H1 (cell line): ENCODE measurements around the gene EIF4E3. TPM values are rescaled to one million over a fixed set of nuclear protein-coding genes. Genes with fewer than 3 reads are reported as not detected.

Source experiments
- CTCF ChIA-PET: fragments of 300-600 bp; sonication (Branson Sonifier 250); formaldehyde crosslinking; loops from one replicate; lab custom pipeline; 2021; ENCODE audit not compliant: partially characterized antibody; lab: Charles Lee
- POLR2A ChIA-PET: fragments of 300-600 bp; sonication (Branson Sonifier 250); formaldehyde crosslinking; loops from one replicate; lab custom pipeline; 2021; ENCODE audit warnings: inconsistent platforms; ENCODE audit not compliant: partially characterized antibody; lab: Charles Lee
- DNase-seq, 2 experiments: peaks; one replicate each; pipeline versions ENCODE4 v3.0.0 to v3.0.0-alpha.2; 2010 to 2022; ENCODE audit warnings: low spot score in 2 of 2, low read depth in 1 of 2, mixed read lengths in 1 of 2
- FAIRE-seq: peaks from 2 replicates; lab custom pipeline; 2011; peaks lifted over from hg19 to GRCh38; lab: Jason Lieb, UNC
- H2AFZ ChIP-seq: 2 replicates; pipeline ENCODE4 v1.8.1; 2012; ENCODE audit warnings: low read length, inconsistent platforms
- H2AK5ac ChIP-seq: 2 replicates; pipeline ENCODE4 v1.6.1; 2013; ENCODE audit warnings: low read depth, low read length
- H2BK120ac ChIP-seq: replicated peaks from 2 replicates; pipeline ENCODE3; 2013; ENCODE audit warnings: low read depth, low read length, inconsistent platforms
- H2BK12ac ChIP-seq: 2 replicates; pipeline ENCODE4 v1.6.1; 2013; ENCODE audit warnings: low read depth, low read length
- H2BK15ac ChIP-seq: 2 replicates; pipeline ENCODE4 v1.6.1; 2013; ENCODE audit warnings: low read length
- H2BK20ac ChIP-seq: 2 replicates; pipeline ENCODE4 v1.6.1; 2013; ENCODE audit warnings: low read length
- H2BK5ac ChIP-seq: 2 replicates; pipeline ENCODE4 v1.6.1; 2013; ENCODE audit warnings: low read depth, low read length
- H3K14ac ChIP-seq: 2 replicates; pipeline ENCODE4 v1.6.1; 2013; ENCODE audit warnings: inconsistent platforms; ENCODE audit not compliant: insufficient read length
- H3K18ac ChIP-seq: 2 replicates; pipeline ENCODE4 v1.6.1; 2013; ENCODE audit warnings: low read length; ENCODE audit errors: extremely low read depth
- H3K23ac ChIP-seq: 2 replicates; pipeline ENCODE4 v1.6.1; 2013; ENCODE audit warnings: inconsistent platforms; ENCODE audit not compliant: insufficient read length
- H3K23me2 ChIP-seq: 2 replicates; pipeline ENCODE4 v1.6.1; 2013; ENCODE audit warnings: low read depth, low read length
- H3K27ac ChIP-seq: 2 replicates; pipeline ENCODE4 v1.6.1; 2011; ENCODE audit warnings: low read depth, low read length, inconsistent platforms
- H3K27me3 ChIP-seq, 4 experiments: replicated peaks in 1 of 4; 1 replicate in 1 of 4; 2 replicates in 3 of 4; pipeline versions ENCODE4 v1.6.1 to v1.8.1; 2011 to 2013; ENCODE audit warnings: low read length in 3 of 4, mild to moderate bottlenecking in 3 of 4, inconsistent platforms in 2 of 4, mixed read lengths in 2 of 4, moderate library complexity in 1 of 4; ENCODE audit not compliant: control insufficient read depth in 3 of 4, insufficient read depth in 3 of 4; ENCODE audit errors: extremely low read depth in 1 of 4
- H3K36me3 ChIP-seq, 4 experiments: 2 replicates each; pipeline versions ENCODE4 v1.6.1 to v1.8.1; 2011 to 2013; ENCODE audit warnings: mild to moderate bottlenecking in 4 of 4, low read length in 3 of 4, moderate library complexity in 2 of 4, control low read depth in 1 of 4, inconsistent platforms in 1 of 4; ENCODE audit not compliant: insufficient read depth in 4 of 4, control insufficient read depth in 2 of 4
- H3K4ac ChIP-seq: replicated peaks from 2 replicates; pipeline ENCODE3; 2013; ENCODE audit warnings: low read length, low read depth, mixed read lengths, inconsistent platforms; ENCODE audit not compliant: insufficient read length
- H3K4me1 ChIP-seq, 4 experiments: replicated peaks in 1 of 4; 1 replicate in 1 of 4; 2 replicates in 3 of 4; pipeline versions ENCODE4 v1.6.1 to v1.8.1; 2011 to 2013; ENCODE audit warnings: low read length in 3 of 4, inconsistent platforms in 2 of 4, mixed read lengths in 1 of 4; ENCODE audit not compliant: insufficient read depth in 4 of 4, control insufficient read depth in 3 of 4
- H3K4me2 ChIP-seq, 2 experiments: 2 replicates each; pipeline versions ENCODE4 v1.6.1 to v1.8.1; 2011 to 2013; ENCODE audit warnings: low read depth in 2 of 2, low read length in 2 of 2, control low read depth in 1 of 2, inconsistent platforms in 1 of 2, mild to moderate bottlenecking in 1 of 2; ENCODE audit not compliant: insufficient read depth in 1 of 2
- H3K4me3 ChIP-seq, 4 experiments: fragments of 200-600, 300-600 bp in 1 of 4; sonication (generic), shearing (Covaris generic), sonication (Bioruptor Twin) in 1 of 4; 2 replicates each; pipeline versions ENCODE4 v1.5.1 to v1.8.1; 2011 to 2016; ENCODE audit warnings: low read length in 4 of 4, low read depth in 3 of 4, control low read depth in 2 of 4, inconsistent platforms in 2 of 4, mild to moderate bottlenecking in 2 of 4, mixed read lengths in 1 of 4, moderate library complexity in 1 of 4; ENCODE audit not compliant: insufficient read depth in 2 of 4; ENCODE audit errors: extremely low read depth in 1 of 4
- H3K56ac ChIP-seq: replicated peaks from 2 replicates; pipeline ENCODE3; 2013; ENCODE audit warnings: low read depth, mild to moderate bottlenecking, mixed read lengths, low read length, inconsistent platforms; ENCODE audit not compliant: insufficient read length
- H3K79me1 ChIP-seq: 2 replicates; pipeline ENCODE4 v1.6.1; 2013; ENCODE audit warnings: low read depth, low read length, control low read depth
- H3K79me2 ChIP-seq, 2 experiments: 2 replicates each; pipeline versions ENCODE4 v1.6.1 to v1.8.1; 2012 to 2013; ENCODE audit warnings: low read length in 2 of 2, mild to moderate bottlenecking in 2 of 2, inconsistent platforms in 1 of 2; ENCODE audit not compliant: insufficient read depth in 2 of 2, control insufficient read depth in 1 of 2
- H3K9ac ChIP-seq, 4 experiments: replicated peaks in 1 of 4; 1 replicate in 1 of 4; 2 replicates in 3 of 4; pipeline versions ENCODE4 v1.6.1 to v1.8.1; 2011 to 2013; ENCODE audit warnings: low read depth in 3 of 4, low read length in 3 of 4, control low read depth in 2 of 4, mild to moderate bottlenecking in 2 of 4, moderate library complexity in 2 of 4, inconsistent platforms in 1 of 4; ENCODE audit errors: extremely low read depth in 1 of 4
- H3K9me3 ChIP-seq, 2 experiments: 2 replicates each; pipeline versions ENCODE4 v1.6.1 to v1.8.1; 2012 to 2013; ENCODE audit warnings: mild to moderate bottlenecking in 2 of 2, moderate library complexity in 2 of 2, control low read depth in 1 of 2, inconsistent platforms in 1 of 2, low read depth in 1 of 2, low read length in 1 of 2, mixed read lengths in 1 of 2; ENCODE audit not compliant: insufficient read depth in 2 of 2
- H4K20me1 ChIP-seq, 2 experiments: replicated peaks in 1 of 2; 2 replicates each; pipeline versions ENCODE3 to v1.8.1; 2011 to 2013; ENCODE audit warnings: inconsistent platforms in 2 of 2, low read length in 2 of 2, mild to moderate bottlenecking in 1 of 2; ENCODE audit not compliant: insufficient read depth in 2 of 2, control insufficient read depth in 1 of 2
- H4K5ac ChIP-seq: 2 replicates; pipeline ENCODE4 v1.6.1; 2013; ENCODE audit warnings: low read length, low read depth, mixed read lengths, inconsistent platforms; ENCODE audit not compliant: insufficient read length
- H4K8ac ChIP-seq: 2 replicates; pipeline ENCODE4 v1.8.0; 2013; ENCODE audit warnings: mild to moderate bottlenecking, moderate library complexity, low read length, inconsistent platforms; ENCODE audit not compliant: insufficient read depth; ENCODE audit errors: extremely low read depth
- H4K91ac ChIP-seq: replicated peaks from 2 replicates; pipeline ENCODE3; 2013; ENCODE audit warnings: low read length, mixed read lengths, inconsistent platforms; ENCODE audit not compliant: insufficient read length
- ASH2L ChIP-seq: fragments of 200-600, 300-600 bp; sonication (generic); IDR thresholded peaks from one replicate; pipeline ENCODE4 v1.7.1; 2017; ENCODE audit warnings: low read length
- MAX ChIP-seq: IDR thresholded peaks from 2 replicates; pipeline ENCODE4 v1.6.1; 2012; ENCODE audit warnings: inconsistent platforms
- RFX5 ChIP-seq: IDR thresholded peaks from 2 replicates; pipeline ENCODE4 v1.6.1; 2011; ENCODE audit warnings: low read depth, low read length, improper control_type of control experiment, borderline replicate concordance
- SRF ChIP-seq: IDR thresholded peaks from 2 replicates; pipeline ENCODE4 v1.6.1; 2011; ENCODE audit warnings: mild to moderate bottlenecking, low read depth, low read length, moderate library complexity
- YY1 ChIP-seq: IDR thresholded peaks from 2 replicates; pipeline ENCODE4 v1.6.1; 2011; ENCODE audit warnings: low read depth, mild to moderate bottlenecking, low read length
- WGBS, 2 experiments: shearing (Covaris generic) in 1 of 2; methylation state at CpG; one replicate each; pipeline versions ENCODE4 v1.1.6 to v1.1.7; 2013 to 2015; ENCODE audit warnings: low lambda C conversion rate in 2 of 2, mixed read lengths in 2 of 2, inconsistent platforms in 1 of 2, low coverage in 1 of 2, missing lambda C conversion rate in 1 of 2; ENCODE audit not compliant: insufficient replicate concordance in 2 of 2, insufficient coverage in 1 of 2, insufficient read length in 1 of 2; ENCODE audit errors: extremely low coverage in 1 of 2, missing lambda C conversion rate in 1 of 2; 5-methylcytosine and 5-hydroxymethylcytosine counted together
- polyA plus RNA-seq, 7 experiments: library from polyadenylated mRNA; depleted of rRNA in 3 of 7; stranded (reverse) in 5 of 7; unstranded in 2 of 7; fragments of >200 nt in 5 of 7; fragments of 200-250 nt in 2 of 7; gene quantifications; 1 replicate in 5 of 7; 2 replicates in 1 of 7; 4 replicates in 1 of 7; pipeline versions ENCODE4 v1.2.1 to v1.2.3, GENCODE V29; 2011 to 2013; ENCODE audit warnings: missing spikeins in 2 of 7, mixed read lengths in 2 of 7
- total RNA-seq: library from RNA; stranded (reverse); fragmentation: NEBNext Ultra II Directional; extraction: Animal tissue kit (Norgen Biotek cat#: 25700); gene quantifications from 2 replicates; pipeline ENCODE4 v1.2.1, GENCODE V29; 2021

Gene EIF4E3
- total and polyA plus RNA-seq, 2 of the 8 experiments (the other 6 are each of a cell fraction or from before 2014, with no cell fraction given): 5.2 to 17.0 TPM

DNA sequence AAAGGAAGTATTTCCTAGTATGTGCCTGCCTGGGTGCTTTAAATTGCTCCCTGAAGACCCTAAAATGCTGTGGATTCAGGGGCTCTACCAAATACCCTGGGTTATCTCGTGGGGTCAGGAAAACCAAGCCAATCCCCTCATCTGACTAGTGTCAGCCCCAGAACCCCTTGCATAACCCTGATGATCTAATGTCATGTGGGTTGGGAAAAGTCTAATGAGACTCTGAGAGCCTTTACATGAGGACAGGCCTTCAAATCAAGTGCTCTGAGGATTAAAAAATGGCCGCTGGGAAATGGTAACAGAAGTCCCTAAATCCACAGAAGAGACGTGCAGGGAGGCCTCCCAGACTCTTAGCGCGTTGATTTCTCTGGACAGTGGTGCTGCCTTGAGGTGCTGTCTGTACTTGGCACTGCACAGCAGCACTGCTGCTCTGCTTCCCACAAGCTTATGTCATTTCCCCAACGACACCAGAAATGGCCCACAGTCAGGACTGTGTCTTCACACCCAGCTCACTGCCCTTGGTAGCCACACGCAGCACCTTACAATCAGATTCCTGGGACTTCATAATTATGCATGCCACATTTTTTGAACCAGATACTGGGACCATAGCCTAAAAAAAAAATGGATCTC, 16.6 kb downstream of the EIF4E3 start:
- H2AFZ ChIP-seq: no peak overlapping the region
- 93% methylated on average over 7 of the region's 7 CpGs; no CpG with 5 or more reads in 1 of the 2 experiments for WGBS, 2 experiments
- no peaks in the 10 kb centered on the region for H3K4me1 ChIP-seq
- no peak overlapping the region for H2BK120ac ChIP-seq
- no peak overlapping the region for H3K27ac ChIP-seq
- no peak overlapping the region for H4K5ac ChIP-seq
- H3K14ac ChIP-seq: no peak overlapping the region
- no peak overlapping the region for H2BK15ac ChIP-seq
- H3K23ac ChIP-seq: no peak overlapping the region
- ChIA-PET CTCF (interaction anchor here (1.4 to 7.3 kb wide), 3 partner anchors 21 to 167 kb away, joined by 6 to 66 read pairs (median 14); no protein-coding TSS in a partner anchor), POLR2A (interaction anchor here (1.0 kb wide), 1 partner anchor 167 kb away, joined by 3 read pairs; no protein-coding TSS in a partner anchor)
- H2AK5ac ChIP-seq: no peak overlapping the region
- H4K8ac ChIP-seq: no peak overlapping the region
- H3K36me3 ChIP-seq: no peaks in the 10 kb centered on the region
- H4K20me1 ChIP-seq: no peaks in the 10 kb centered on the region
- H3K4me3 ChIP-seq: no peak overlapping the region
- no peak overlapping the region for H2BK20ac ChIP-seq
- DNase-seq (no peak), FAIRE-seq (no peak)
- no peaks in the 10 kb centered on the region for H3K79me2 ChIP-seq
- H3K9ac ChIP-seq: no peak overlapping the region
- no peak overlapping the region for H3K4me2 ChIP-seq
- H2BK5ac ChIP-seq: no peak overlapping the region
- no peaks in the 10 kb centered on the region for H3K23me2 ChIP-seq
- 0 out of 2 replicates have a peak, but pooled peaks cover 2% of the 10 kb centered on the region for H3K79me1 ChIP-seq
- H3K9me3 ChIP-seq: no peaks in the 10 kb centered on the region
- no peak overlapping the region for H2BK12ac ChIP-seq
- H4K91ac ChIP-seq: no peak overlapping the region
- H3K56ac ChIP-seq: no peak overlapping the region
- H3K27me3 ChIP-seq: no peaks in the 10 kb centered on the region
- H3K4ac ChIP-seq: no peak overlapping the region
- H3K18ac ChIP-seq: no peak overlapping the region
- TF ChIP-seq YY1 (no peak), ASH2L (no peak), MAX (no peak), SRF (no peak), RFX5 (no peak)
